ENCODE measurements around the gene ACAD11.

DNA sequence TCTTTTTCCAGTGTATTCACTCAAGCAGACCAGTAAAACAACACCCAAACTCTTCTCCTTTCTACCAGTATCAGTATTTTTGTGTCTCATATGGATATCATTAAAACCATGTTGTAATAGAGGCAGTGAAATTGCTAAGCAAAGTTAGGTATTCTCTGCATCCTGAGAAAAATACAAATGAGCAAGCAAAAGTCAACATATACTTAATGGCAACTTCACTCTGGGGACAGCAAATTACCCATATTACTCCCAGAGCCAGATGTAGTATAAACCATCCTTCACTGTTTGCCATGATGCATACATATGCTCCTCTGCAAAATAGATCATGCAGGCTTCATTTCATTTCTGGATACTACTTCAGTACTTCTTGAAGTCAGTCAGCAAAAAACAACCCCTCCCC lies 22.6 kb upstream of the ACAD11 start:
- TF ChIP-seq, protein P1, sequence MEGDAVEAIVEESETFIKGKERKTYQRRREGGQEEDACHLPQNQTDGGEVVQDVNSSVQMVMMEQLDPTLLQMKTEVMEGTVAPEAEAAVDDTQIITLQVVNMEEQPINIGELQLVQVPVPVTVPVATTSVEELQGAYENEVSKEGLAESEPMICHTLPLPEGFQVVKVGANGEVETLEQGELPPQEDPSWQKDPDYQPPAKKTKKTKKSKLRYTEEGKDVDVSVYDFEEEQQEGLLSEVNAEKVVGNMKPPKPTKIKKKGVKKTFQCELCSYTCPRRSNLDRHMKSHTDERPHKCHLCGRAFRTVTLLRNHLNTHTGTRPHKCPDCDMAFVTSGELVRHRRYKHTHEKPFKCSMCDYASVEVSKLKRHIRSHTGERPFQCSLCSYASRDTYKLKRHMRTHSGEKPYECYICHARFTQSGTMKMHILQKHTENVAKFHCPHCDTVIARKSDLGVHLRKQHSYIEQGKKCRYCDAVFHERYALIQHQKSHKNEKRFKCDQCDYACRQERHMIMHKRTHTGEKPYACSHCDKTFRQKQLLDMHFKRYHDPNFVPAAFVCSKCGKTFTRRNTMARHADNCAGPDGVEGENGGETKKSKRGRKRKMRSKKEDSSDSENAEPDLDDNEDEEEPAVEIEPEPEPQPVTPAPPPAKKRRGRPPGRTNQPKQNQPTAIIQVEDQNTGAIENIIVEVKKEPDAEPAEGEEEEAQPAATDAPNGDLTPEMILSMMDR (conservative IDR thresholded peaks at IDR 0.05; ENCODE audit: low read length): no peak
- no peak for TF ChIP-seq EZH2phosphoT487 (IDR thresholded peaks at IDR 0.05; ENCODE audit: borderline replicate concordance, low read depth, low read length)

Data from OCI-LY7 (cell line).